K562 (cell line): ENCODE measurements around the gene KATNAL1. TPM values are rescaled to one million over a fixed set of nuclear protein-coding genes. Genes with fewer than 3 reads are reported as not detected.

Experiments used
- ARID1B ChIP-seq: fragments of 450-650 bp; IDR thresholded peaks from 2 replicates; pipeline ENCODE4 v1.6.1; 2016; ENCODE audit warnings: antibody characterized with exemption, mild to moderate bottlenecking, inconsistent platforms
- ARID2 ChIP-seq: fragments of 450-650 bp; IDR thresholded peaks from 2 replicates; pipeline ENCODE4 v1.6.1; 2017; ENCODE audit warnings: antibody characterized with exemption, mild to moderate bottlenecking
- KDM4B ChIP-seq, 2 experiments: fragments of 450-650 bp in 1 of 2; sonication (generic) in 1 of 2; IDR thresholded peaks; 2 replicates each; pipeline ENCODE4 v1.6.1; 2016 to 2017; ENCODE audit warnings: borderline replicate concordance in 2 of 2, antibody characterized with exemption in 1 of 2, low read depth in 1 of 2, mild to moderate bottlenecking in 1 of 2
- MTA2 ChIP-seq: fragments of 450-650 bp; IDR thresholded peaks from 2 replicates; pipeline ENCODE4 v1.6.1; 2016; ENCODE audit warnings: low read depth
- POLR2A ChIP-seq: fragments of 450-650 bp; conservative IDR thresholded peaks from 2 replicates; pipeline ENCODE4 v1.6.1; 2016
- POLR2AphosphoS5 ChIP-seq: IDR thresholded peaks from 2 replicates; pipeline ENCODE4 v1.6.1; 2011; ENCODE audit warnings: mild to moderate bottlenecking, low read depth, low read length, moderate library complexity; ENCODE audit not compliant: control insufficient read depth, insufficient read depth
- SUPT5H ChIP-seq: fragments of 450-650 bp; IDR thresholded peaks from 2 replicates; pipeline ENCODE4 v1.6.1; 2016
- ZNF133 ChIP-seq: fragments of 250-450 bp; sonication (Bioruptor Pico); IDR thresholded peaks from 2 replicates; pipeline ENCODE4 v1.4.0; 2020; ENCODE audit warnings: mild to moderate bottlenecking
- polyA plus RNA-seq, 8 experiments: library from polyadenylated mRNA; depleted of rRNA in 4 of 8; stranded (reverse) in 5 of 8; unstranded in 3 of 8; fragments of >200 nt; fragmentation: Nextera tagmentation in 2 of 8; fragmentation: Illumina TruSeq in 1 of 8; extraction: Ambion mirVana in 2 of 8; extraction: Trizol in 1 of 8; gene quantifications; 2 replicates each; pipeline versions ENCODE4 v1.2.1 to v1.2.3, GENCODE V29; 2011 to 2014; ENCODE audit warnings: inconsistent platforms in 1 of 8, missing spikeins in 1 of 8
- total RNA-seq, 7 experiments: library from RNA; depleted of rRNA in 6 of 7; stranded (reverse); fragments of >200 nt in 6 of 7; fragmentation: Illumina TruSeq in 2 of 7; extraction: Trizol in 2 of 7; gene quantifications; 2 replicates each; pipeline versions ENCODE4 v1.2.1 to v1.2.3, GENCODE V29; 2011 to 2021; ENCODE audit warnings: low replicate concordance in 1 of 7
- TF ChIP-seq, protein P1 (sequence below): sonication (generic); formaldehyde crosslinking; IDR thresholded peaks from 2 replicates; pipeline ENCODE4 v1.8.0; 2022; ENCODE audit warnings: mild to moderate bottlenecking, missing genetic modification reagents
- TF ChIP-seq, protein P2 (sequence below), 2 experiments: fragments of 150-350 bp in 1 of 2; IDR thresholded peaks; 2 replicates each; pipeline ENCODE4 v1.6.1; 2012 to 2016; ENCODE audit warnings: low read depth in 2 of 2, low read length in 2 of 2, mild to moderate bottlenecking in 1 of 2, moderate library complexity in 1 of 2
- TF ChIP-seq, protein P3 (sequence below), 2 experiments: fragments of 450-650 bp in 1 of 2; IDR thresholded peaks; 2 replicates each; pipeline ENCODE4 v1.6.1; 2011 to 2017; ENCODE audit warnings: low read depth in 2 of 2, antibody characterized with exemption in 1 of 2, borderline replicate concordance in 1 of 2, low read length in 1 of 2, mild to moderate bottlenecking in 1 of 2, mixed read lengths in 1 of 2; ENCODE audit not compliant: control insufficient read depth in 1 of 2

Gene KATNAL1
- total and polyA plus RNA-seq, 9 of the 15 experiments (the other 6 are each of a cell fraction or from before 2014, with no cell fraction given) = 2.5 to 8.2 (median 5.5) TPM

DNA sequence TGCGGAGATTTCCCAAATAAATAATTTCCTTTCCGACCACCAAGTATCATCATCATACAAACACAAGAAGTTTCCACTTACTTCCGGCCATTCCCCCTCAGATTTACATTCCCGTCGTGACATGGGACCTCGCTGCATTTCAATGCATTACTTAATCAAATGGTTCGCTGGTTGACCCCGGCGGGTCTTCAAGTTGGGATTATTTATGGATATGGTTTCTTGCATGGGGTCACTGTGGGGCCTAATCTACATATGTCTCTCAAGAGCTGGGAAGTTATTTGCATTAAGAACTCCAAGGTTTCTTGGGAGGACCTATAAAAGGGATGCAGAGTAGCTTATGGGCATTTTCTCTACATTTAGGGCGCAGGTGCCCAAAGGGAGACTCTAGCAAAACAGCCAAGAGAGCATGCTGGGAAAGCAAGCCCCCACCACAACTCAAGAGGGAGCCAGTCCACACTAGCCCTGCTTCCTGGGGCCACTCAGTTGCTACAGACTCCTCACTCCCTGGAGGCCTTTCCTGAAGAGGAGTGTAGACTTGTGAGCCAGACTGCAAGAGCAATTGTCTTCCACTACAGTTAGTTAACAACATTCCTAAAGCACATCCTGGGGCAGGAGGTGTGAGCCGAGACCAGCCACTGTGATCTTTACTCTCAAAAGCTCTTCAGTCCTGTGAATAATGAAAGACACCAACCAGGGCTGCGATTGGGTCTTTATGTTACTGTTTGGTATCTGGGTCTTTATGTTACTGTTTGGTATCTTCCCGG, 125.3 kb downstream of the KATNAL1 start (continued):
- TF ChIP-seq, protein P1, sequence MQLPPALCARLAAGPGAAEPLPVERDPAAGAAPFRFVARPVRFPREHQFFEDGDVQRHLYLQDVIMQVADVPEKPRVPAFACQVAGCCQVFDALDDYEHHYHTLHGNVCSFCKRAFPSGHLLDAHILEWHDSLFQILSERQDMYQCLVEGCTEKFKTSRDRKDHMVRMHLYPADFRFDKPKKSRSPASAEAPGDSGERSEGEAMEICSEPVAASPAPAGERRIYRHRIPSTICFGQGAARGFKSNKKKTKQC (CRISPR knock-in tag) = no peak
- TF ChIP-seq POLR2A (peak; percentile 80), ARID2 (no peak), ZNF133 (CRISPR knock-in tag) (no peak), SUPT5H (peak; percentile 42), POLR2AphosphoS5 (peak; percentile 85), ARID1B (no peak), MTA2 (no peak), KDM4B (IDR thresholded peaks at IDR 0.05; ENCODE audit: borderline replicate concordance in 2 of 2, low read depth in 1 of 2) (0 out of 4 replicates have a peak, but pooled peaks of 1 of the 2 experiments have one; percentile 38)
- TF ChIP-seq, protein P2, sequence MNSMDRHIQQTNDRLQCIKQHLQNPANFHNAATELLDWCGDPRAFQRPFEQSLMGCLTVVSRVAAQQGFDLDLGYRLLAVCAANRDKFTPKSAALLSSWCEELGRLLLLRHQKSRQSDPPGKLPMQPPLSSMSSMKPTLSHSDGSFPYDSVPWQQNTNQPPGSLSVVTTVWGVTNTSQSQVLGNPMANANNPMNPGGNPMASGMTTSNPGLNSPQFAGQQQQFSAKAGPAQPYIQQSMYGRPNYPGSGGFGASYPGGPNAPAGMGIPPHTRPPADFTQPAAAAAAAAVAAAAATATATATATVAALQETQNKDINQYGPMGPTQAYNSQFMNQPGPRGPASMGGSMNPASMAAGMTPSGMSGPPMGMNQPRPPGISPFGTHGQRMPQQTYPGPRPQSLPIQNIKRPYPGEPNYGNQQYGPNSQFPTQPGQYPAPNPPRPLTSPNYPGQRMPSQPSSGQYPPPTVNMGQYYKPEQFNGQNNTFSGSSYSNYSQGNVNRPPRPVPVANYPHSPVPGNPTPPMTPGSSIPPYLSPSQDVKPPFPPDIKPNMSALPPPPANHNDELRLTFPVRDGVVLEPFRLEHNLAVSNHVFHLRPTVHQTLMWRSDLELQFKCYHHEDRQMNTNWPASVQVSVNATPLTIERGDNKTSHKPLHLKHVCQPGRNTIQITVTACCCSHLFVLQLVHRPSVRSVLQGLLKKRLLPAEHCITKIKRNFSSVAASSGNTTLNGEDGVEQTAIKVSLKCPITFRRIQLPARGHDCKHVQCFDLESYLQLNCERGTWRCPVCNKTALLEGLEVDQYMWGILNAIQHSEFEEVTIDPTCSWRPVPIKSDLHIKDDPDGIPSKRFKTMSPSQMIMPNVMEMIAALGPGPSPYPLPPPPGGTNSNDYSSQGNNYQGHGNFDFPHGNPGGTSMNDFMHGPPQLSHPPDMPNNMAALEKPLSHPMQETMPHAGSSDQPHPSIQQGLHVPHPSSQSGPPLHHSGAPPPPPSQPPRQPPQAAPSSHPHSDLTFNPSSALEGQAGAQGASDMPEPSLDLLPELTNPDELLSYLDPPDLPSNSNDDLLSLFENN (IDR thresholded peaks at IDR 0.05; ENCODE audit: low read depth in 2 of 2, low read length in 2 of 2) = peak in 1 of 2 experiments; percentile 45; a peak in 1 of 4 replicates
- TF ChIP-seq, protein P3, sequence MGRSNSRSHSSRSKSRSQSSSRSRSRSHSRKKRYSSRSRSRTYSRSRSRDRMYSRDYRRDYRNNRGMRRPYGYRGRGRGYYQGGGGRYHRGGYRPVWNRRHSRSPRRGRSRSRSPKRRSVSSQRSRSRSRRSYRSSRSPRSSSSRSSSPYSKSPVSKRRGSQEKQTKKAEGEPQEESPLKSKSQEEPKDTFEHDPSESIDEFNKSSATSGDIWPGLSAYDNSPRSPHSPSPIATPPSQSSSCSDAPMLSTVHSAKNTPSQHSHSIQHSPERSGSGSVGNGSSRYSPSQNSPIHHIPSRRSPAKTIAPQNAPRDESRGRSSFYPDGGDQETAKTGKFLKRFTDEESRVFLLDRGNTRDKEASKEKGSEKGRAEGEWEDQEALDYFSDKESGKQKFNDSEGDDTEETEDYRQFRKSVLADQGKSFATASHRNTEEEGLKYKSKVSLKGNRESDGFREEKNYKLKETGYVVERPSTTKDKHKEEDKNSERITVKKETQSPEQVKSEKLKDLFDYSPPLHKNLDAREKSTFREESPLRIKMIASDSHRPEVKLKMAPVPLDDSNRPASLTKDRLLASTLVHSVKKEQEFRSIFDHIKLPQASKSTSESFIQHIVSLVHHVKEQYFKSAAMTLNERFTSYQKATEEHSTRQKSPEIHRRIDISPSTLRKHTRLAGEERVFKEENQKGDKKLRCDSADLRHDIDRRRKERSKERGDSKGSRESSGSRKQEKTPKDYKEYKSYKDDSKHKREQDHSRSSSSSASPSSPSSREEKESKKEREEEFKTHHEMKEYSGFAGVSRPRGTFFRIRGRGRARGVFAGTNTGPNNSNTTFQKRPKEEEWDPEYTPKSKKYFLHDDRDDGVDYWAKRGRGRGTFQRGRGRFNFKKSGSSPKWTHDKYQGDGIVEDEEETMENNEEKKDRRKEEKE (IDR thresholded peaks at IDR 0.05; ENCODE audit: borderline replicate concordance in 1 of 2, control insufficient read depth in 1 of 2, low read depth in 2 of 2, low read length in 1 of 2) = peak in 1 of 2 experiments; percentile 84; a peak in 2 of 4 replicates
